ENCODE results near the gene C15orf40.
"Not testable (repeated sequence)": the region's sequence is repeated elsewhere in the genome, so short reads cannot be mapped to it uniquely, and the experiment has no call there.

C15orf40 gene

GRCh38 chr15:83044156-83044555, 32.7 kb upstream of the C15orf40 start:
- Mint-ChIP-seq H3K27ac (no peak overlapping the region), H3K36me3 (ENCODE audit: low read depth) (peaks cover 89% of the 10 kb centered on the region), H3K9me3 (peaks cover 10% of the 10 kb centered on the region), H3K4me1 (no peaks in the 10 kb centered on the region), H3K4me3 (no peak overlapping the region), H3K27me3 (ENCODE audit: low read depth, poor library complexity) (no peaks in the 10 kb centered on the region)
- no peak for DNase-seq
- no peak for TF ChIP-seq CTCF (IDR thresholded peaks at IDR 0.05)

- Mint-ChIP-seq H3K27ac (no peak overlapping the region), H3K4me1 (no peaks in the 10 kb centered on the region), H3K36me3 (ENCODE audit: low read depth) (peaks cover 99% of the 10 kb centered on the region), H3K4me3 (no peak overlapping the region), H3K27me3 (ENCODE audit: low read depth, poor library complexity) (no peaks in the 10 kb centered on the region), H3K9me3 (peaks cover 48% of the 10 kb centered on the region)
- DNase-seq, result no peak
- no peak for TF ChIP-seq CTCF (IDR thresholded peaks at IDR 0.05)
These were observed 27.8 kb upstream of the C15orf40 start for GRCh38 chr15:83039206-83039605.

- peaks cover 59% of the 10 kb centered on the region for H3K9me3 Mint-ChIP-seq
- no peak overlapping the region for H3K27ac Mint-ChIP-seq
- no peak for TF ChIP-seq CTCF (IDR thresholded peaks at IDR 0.05)
- no peak overlapping the region for H3K4me3 Mint-ChIP-seq
- peaks cover 93% of the 10 kb centered on the region for H3K36me3 Mint-ChIP-seq (ENCODE audit: low read depth)
- no peaks in the 10 kb centered on the region for H3K27me3 Mint-ChIP-seq (ENCODE audit: low read depth, poor library complexity)
- H3K4me1 Mint-ChIP-seq, result no peaks in the 10 kb centered on the region
- DNase-seq, result no peak
These were observed 24.8 kb upstream of the C15orf40 start for GRCh38 chr15:83036253-83036652.

GRCh38 chr15:83031234-83031633, 19.8 kb upstream of the C15orf40 start:
- DNase-seq; H3K4me1 Mint-ChIP-seq; H3K27me3 Mint-ChIP-seq (ENCODE audit: low read depth, poor library complexity); H3K4me3 Mint-ChIP-seq: not testable (repeated sequence)
- peaks cover 25% of the 10 kb centered on the region for H3K9me3 Mint-ChIP-seq
- peaks cover 87% of the 10 kb centered on the region for H3K36me3 Mint-ChIP-seq (ENCODE audit: low read depth)
- H3K27ac Mint-ChIP-seq, result peak overlapping the region; percentile 75

- peaks cover 14% of the 10 kb centered on the region for H3K9me3 Mint-ChIP-seq
- no peaks in the 10 kb centered on the region for H3K27me3 Mint-ChIP-seq (ENCODE audit: low read depth, poor library complexity)
- no peak overlapping the region for H3K27ac Mint-ChIP-seq
- H3K4me3 Mint-ChIP-seq, result no peak overlapping the region
- no peak for TF ChIP-seq CTCF (IDR thresholded peaks at IDR 0.05)
- no peak for DNase-seq
- no peaks in the 10 kb centered on the region for H3K4me1 Mint-ChIP-seq
- H3K36me3 Mint-ChIP-seq (ENCODE audit: low read depth), result peaks cover 76% of the 10 kb centered on the region
These were observed 18.6 kb upstream of the C15orf40 start for GRCh38 chr15:83030021-83030420.

GRCh38 chr15:83018436-83018835, 7.0 kb upstream of the C15orf40 start:
- Mint-ChIP-seq H3K9me3 (no peaks in the 10 kb centered on the region), H3K4me1 (peaks cover 15% of the 10 kb centered on the region), H3K36me3 (ENCODE audit: low read depth) (peaks cover 49% of the 10 kb centered on the region), H3K27me3 (ENCODE audit: low read depth, poor library complexity) (no peaks in the 10 kb centered on the region), H3K27ac (peak overlapping the region; percentile 50), H3K4me3 (no peak overlapping the region)
- TF ChIP-seq CTCF (IDR thresholded peaks at IDR 0.05), result no peak
- no peak for DNase-seq
